Suppressor macrophage treated with lipopolysaccharide for 4 hours (primary cell): Measurements from ENCODE around the gene GPR35.
"Not testable (repeated sequence)": the region's sequence is repeated elsewhere in the genome, so short reads cannot be mapped to it uniquely, and the experiment has no call there.

Source experiments
- DNase-seq: peaks from one replicate; pipeline ENCODE4 v3.0.0-alpha.2; 2020

Gene GPR35

GRCh38 chr2:240663546-240664190 lies 38.4 kb downstream of the GPR35 start:
- DNase-seq: peak; percentile 20

GRCh38 chr2:240664622-240665021 lies 39.3 kb downstream of the GPR35 start:
- no peak for DNase-seq

GRCh38 chr2:240670402-240670801 lies 45.1 kb downstream of the GPR35 start:
- no peak for DNase-seq

- DNase-seq: no peak
Measured at GRCh38 chr2:240670950-240671349, 45.7 kb downstream of the GPR35 start.

GRCh38 chr2:240672076-240672700 lies 46.9 kb downstream of the GPR35 start:
- no peak for DNase-seq

- no peak for DNase-seq
Measured at GRCh38 chr2:240672701-240673190, 47.5 kb downstream of the GPR35 start.

GRCh38 chr2:240674461-240675184 lies 49.3 kb downstream of the GPR35 start:
- DNase-seq: not testable (repeated sequence)

- not testable (repeated sequence) for DNase-seq
Measured at GRCh38 chr2:240675345-240675744, 50.1 kb downstream of the GPR35 start.

- DNase-seq: not testable (repeated sequence)
Measured at GRCh38 chr2:240678043-240678442, 52.8 kb downstream of the GPR35 start.

- not testable (repeated sequence) for DNase-seq
Measured at GRCh38 chr2:240678909-240679308, 53.6 kb downstream of the GPR35 start.

GRCh38 chr2:240680185-240680584 lies 54.9 kb downstream of the GPR35 start:
- not testable (repeated sequence) for DNase-seq
